Stomach (tissue), 4 donors: ENCODE results near the gene LCN12.

Source experiments
- EP300 ChIP-seq: sonication (generic); formaldehyde crosslinking; IDR thresholded peaks from one replicate; pipeline ENCODE4 v1.6.1; 2017; ENCODE audit warnings: antibody characterized with exemption
- POLR2A ChIP-seq, 4 donors: fragments of 450-650 bp; IDR thresholded peaks; one replicate each; pipeline ENCODE4 v1.6.1; 2016; ENCODE audit warnings: antibody characterized with exemption in 4 of 4, control low read depth in 2 of 4, mild to moderate bottlenecking in 1 of 4, moderate library complexity in 1 of 4
- TF ChIP-seq, protein P1 (sequence below), 7 experiments: fragments of 450-650 bp in 4 of 7; fragments of 200-600 bp in 3 of 7; sonication (generic) in 3 of 7; IDR thresholded peaks; one replicate each; pipeline ENCODE4 v1.5.1; 2016 to 2019; ENCODE audit warnings: antibody characterized with exemption in 7 of 7, control low read depth in 2 of 7, mild to moderate bottlenecking in 1 of 7

- no peak for TF ChIP-seq POLR2A (IDR thresholded peaks at IDR 0.05)
- TF ChIP-seq, protein P1, sequence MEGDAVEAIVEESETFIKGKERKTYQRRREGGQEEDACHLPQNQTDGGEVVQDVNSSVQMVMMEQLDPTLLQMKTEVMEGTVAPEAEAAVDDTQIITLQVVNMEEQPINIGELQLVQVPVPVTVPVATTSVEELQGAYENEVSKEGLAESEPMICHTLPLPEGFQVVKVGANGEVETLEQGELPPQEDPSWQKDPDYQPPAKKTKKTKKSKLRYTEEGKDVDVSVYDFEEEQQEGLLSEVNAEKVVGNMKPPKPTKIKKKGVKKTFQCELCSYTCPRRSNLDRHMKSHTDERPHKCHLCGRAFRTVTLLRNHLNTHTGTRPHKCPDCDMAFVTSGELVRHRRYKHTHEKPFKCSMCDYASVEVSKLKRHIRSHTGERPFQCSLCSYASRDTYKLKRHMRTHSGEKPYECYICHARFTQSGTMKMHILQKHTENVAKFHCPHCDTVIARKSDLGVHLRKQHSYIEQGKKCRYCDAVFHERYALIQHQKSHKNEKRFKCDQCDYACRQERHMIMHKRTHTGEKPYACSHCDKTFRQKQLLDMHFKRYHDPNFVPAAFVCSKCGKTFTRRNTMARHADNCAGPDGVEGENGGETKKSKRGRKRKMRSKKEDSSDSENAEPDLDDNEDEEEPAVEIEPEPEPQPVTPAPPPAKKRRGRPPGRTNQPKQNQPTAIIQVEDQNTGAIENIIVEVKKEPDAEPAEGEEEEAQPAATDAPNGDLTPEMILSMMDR (IDR thresholded peaks at IDR 0.05): no peak
- TF ChIP-seq EP300: no peak
Measured at GRCh38 chr9:136903041-136903554, 49.0 kb upstream of the LCN12 start.
